Upper lobe of left lung (tissue), 4 donors: Measurements from ENCODE around the gene CD7.

ENCODE experiments used
- CTCF ChIP-seq, 6 experiments: fragments of 450-650 bp in 4 of 6; fragments of 200-600 bp in 2 of 6; sonication (generic) in 2 of 6; IDR thresholded peaks; one replicate each; pipeline ENCODE4 v1.5.1; 2016 to 2019; ENCODE audit warnings: antibody characterized with exemption in 6 of 6
- POLR2A ChIP-seq, 4 donors: fragments of 450-650 bp; IDR thresholded peaks; one replicate each; pipeline ENCODE4 v1.5.1; 2016 to 2017; ENCODE audit warnings: antibody characterized with exemption in 4 of 4, mild to moderate bottlenecking in 2 of 4
- POLR2AphosphoS5 ChIP-seq, 2 donors: sonication (generic); formaldehyde crosslinking; IDR thresholded peaks; one replicate each; pipeline ENCODE4 v1.5.1; 2017; ENCODE audit warnings: antibody characterized with exemption in 2 of 2

DNA sequence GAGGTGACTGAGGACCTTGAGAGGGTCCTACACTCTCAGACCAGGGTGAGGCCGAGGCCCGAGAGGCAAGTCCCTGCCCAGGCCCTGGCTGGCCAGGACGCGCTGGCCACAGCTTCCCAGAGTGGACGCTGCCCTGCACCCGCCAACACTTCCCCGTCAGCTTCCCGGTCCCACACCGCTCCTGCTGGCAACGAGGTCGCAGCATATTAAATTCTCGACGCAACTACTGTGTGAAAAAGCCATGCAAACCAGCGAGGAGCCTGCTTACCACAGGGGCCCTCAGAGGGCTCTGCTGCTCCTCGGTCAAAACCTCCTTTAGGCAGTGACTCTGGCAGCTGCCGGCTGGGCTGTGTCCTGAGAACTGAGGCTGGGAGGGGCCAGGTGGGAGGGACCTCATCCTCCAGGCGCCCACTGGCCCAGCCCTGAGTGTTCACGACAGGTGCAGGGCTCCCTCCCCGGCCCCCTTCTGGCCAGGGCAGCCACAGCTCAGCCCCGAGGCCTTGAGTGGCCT, 39.5 kb upstream of the CD7 start:
- TF ChIP-seq POLR2A (IDR thresholded peaks at IDR 0.05) (peak in 2 of 4 donors; percentile 32 to 53), POLR2AphosphoS5 (IDR thresholded peaks at IDR 0.05) (no peak), CTCF (IDR thresholded peaks at IDR 0.05) (no peak)
